Subcutaneous abdominal adipose tissue (tissue), 5 donors: ENCODE data around the gene ANKRD33B.
"Not testable (repeated sequence)": the region's sequence is repeated elsewhere in the genome, so short reads cannot be mapped to it uniquely, and the experiment has no call there.

Source experiments
- H3K27ac ChIP-seq: one replicate; pipeline ENCODE4 v1.7.0; 2013; ENCODE audit warnings: low read depth, mild to moderate bottlenecking, inconsistent platforms, low read length, moderate library complexity
- H3K27me3 ChIP-seq, 5 donors: one replicate each; pipeline ENCODE4 v1.7.0; 2013; ENCODE audit warnings: low read length in 5 of 5, inconsistent platforms in 1 of 5; ENCODE audit not compliant: control insufficient read depth in 5 of 5, insufficient read depth in 4 of 5
- H3K36me3 ChIP-seq, 5 donors: one replicate each; pipeline ENCODE4 v1.7.0; 2013; ENCODE audit warnings: low read length in 5 of 5; ENCODE audit not compliant: control insufficient read depth in 5 of 5, insufficient read depth in 5 of 5
- H3K4me1 ChIP-seq, 5 donors: one replicate each; pipeline ENCODE4 v1.7.0; 2013; ENCODE audit warnings: low read length in 5 of 5, mild to moderate bottlenecking in 3 of 5, moderate library complexity in 1 of 5; ENCODE audit not compliant: control insufficient read depth in 5 of 5, insufficient read depth in 5 of 5
- H3K4me3 ChIP-seq, 5 donors: one replicate each; pipeline ENCODE4 v1.7.0; 2013; ENCODE audit warnings: low read length in 5 of 5, low read depth in 1 of 5
- H3K9ac ChIP-seq, 5 donors: one replicate each; pipeline ENCODE4 v1.7.0; 2013; ENCODE audit warnings: low read length in 5 of 5, mild to moderate bottlenecking in 4 of 5, moderate library complexity in 3 of 5
- H3K9me3 ChIP-seq, 5 donors: one replicate each; pipeline ENCODE4 v1.7.0; 2013; ENCODE audit warnings: low read length in 5 of 5; ENCODE audit not compliant: control insufficient read depth in 5 of 5
- donor health status: healthy.
- donor health status: healthy.
- donor health status: healthy.
- donor health status: healthy.
- donor health status: healthy.

ANKRD33B gene

GRCh38 chr5:10660135-10660534 is 96.3 kb downstream of the ANKRD33B start:
- Histone ChIP-seq H3K9me3 (no peaks in the 10 kb centered on the region), H3K4me3 (no peak overlapping the region), H3K4me1 (peaks cover 0 to 6% (median 4%) of the 10 kb centered on the region in 5 donors), H3K27me3 (peaks cover 0 to 9% (median 0%) of the 10 kb centered on the region in 5 donors), H3K36me3 (peaks cover 0 to 12% (median 0%) of the 10 kb centered on the region in 5 donors), H3K9ac (no peak overlapping the region), H3K27ac (no peak overlapping the region)

- no peaks in the 10 kb centered on the region for H3K9me3 ChIP-seq
These were observed 97.0 kb downstream of the ANKRD33B start for GRCh38 chr5:10660720-10661387.

GRCh38 chr5:10661401-10661800 is 97.5 kb downstream of the ANKRD33B start:
- Histone ChIP-seq H3K9ac (no peak overlapping the region), H3K27me3 (peaks cover 0 to 9% (median 0%) of the 10 kb centered on the region in 5 donors), H3K27ac (no peak overlapping the region), H3K4me1 (peaks cover 0 to 6% (median 4%) of the 10 kb centered on the region in 5 donors), H3K9me3 (no peaks in the 10 kb centered on the region), H3K36me3 (no peaks in the 10 kb centered on the region), H3K4me3 (no peak overlapping the region)

More at GRCh38 chr5:10660720-10661387, 97.0 kb downstream of the ANKRD33B start:
- peaks cover 0 to 9% (median 0%) of the 10 kb centered on the region in 5 donors for H3K27me3 ChIP-seq
- H3K4me3 ChIP-seq, result no peak overlapping the region
- no peak overlapping the region for H3K9ac ChIP-seq
- peaks cover 0 to 5% (median 0%) of the 10 kb centered on the region in 5 donors for H3K36me3 ChIP-seq
- H3K27ac ChIP-seq, result no peak overlapping the region
- H3K4me1 ChIP-seq, result peaks cover 0 to 6% (median 4%) of the 10 kb centered on the region in 5 donors

GRCh38 chr5:10662083-10662482 is 98.2 kb downstream of the ANKRD33B start:
- Histone ChIP-seq H3K4me1 (peaks cover 0 to 6% (median 4%) of the 10 kb centered on the region in 5 donors), H3K27ac (no peak overlapping the region), H3K9me3 (no peaks in the 10 kb centered on the region), H3K4me3 (no peak overlapping the region), H3K36me3 (no peaks in the 10 kb centered on the region), H3K9ac (no peak overlapping the region), H3K27me3 (peaks cover 0 to 9% (median 0%) of the 10 kb centered on the region in 5 donors)

- Histone ChIP-seq H3K9ac (no peak overlapping the region), H3K27me3 (peaks cover 0 to 9% (median 0%) of the 10 kb centered on the region in 5 donors), H3K27ac (no peak overlapping the region), H3K36me3 (no peaks in the 10 kb centered on the region), H3K9me3 (no peaks in the 10 kb centered on the region), H3K4me1 (peaks cover 0 to 6% (median 4%) of the 10 kb centered on the region in 5 donors), H3K4me3 (no peak overlapping the region)
These were observed 99.0 kb downstream of the ANKRD33B start for GRCh38 chr5:10662661-10663488.

- peaks cover 0 to 3% (median 0%) of the 10 kb centered on the region in 5 donors for H3K9me3 ChIP-seq
- peaks cover 0 to 9% (median 0%) of the 10 kb centered on the region in 5 donors for H3K27me3 ChIP-seq
- no peak overlapping the region for H3K4me3 ChIP-seq
- no peak overlapping the region for H3K9ac ChIP-seq
- no peak overlapping the region for H3K27ac ChIP-seq
- H3K36me3 ChIP-seq, result no peaks in the 10 kb centered on the region
- peaks cover 0 to 6% (median 4%) of the 10 kb centered on the region in 5 donors for H3K4me1 ChIP-seq
These were observed 99.8 kb downstream of the ANKRD33B start for GRCh38 chr5:10663489-10664179.

- H3K27me3 ChIP-seq, H3K9ac ChIP-seq, H3K36me3 ChIP-seq, H3K27ac ChIP-seq, H3K4me3 ChIP-seq, H3K4me1 ChIP-seq, H3K9me3 ChIP-seq: not testable (repeated sequence)
These were observed 100.4 kb downstream of the ANKRD33B start for GRCh38 chr5:10664180-10664769.

GRCh38 chr5:10665799-10666198 is 101.9 kb downstream of the ANKRD33B start:
- H3K27ac ChIP-seq, result no peak overlapping the region

GRCh38 chr5:10666531-10667299 is 102.8 kb downstream of the ANKRD33B start:
- no peaks in the 10 kb centered on the region for H3K36me3 ChIP-seq
- peaks cover 0 to 6% (median 0%) of the 10 kb centered on the region in 5 donors for H3K27me3 ChIP-seq
- peaks cover 0 to 8% (median 0%) of the 10 kb centered on the region in 5 donors for H3K9me3 ChIP-seq
- no peak overlapping the region for H3K27ac ChIP-seq
- peaks cover 0 to 6% (median 4%) of the 10 kb centered on the region in 5 donors for H3K4me1 ChIP-seq
- no peak overlapping the region for H3K4me3 ChIP-seq
- H3K9ac ChIP-seq, result no peak overlapping the region

More at GRCh38 chr5:10665799-10666198, 101.9 kb downstream of the ANKRD33B start:
- H3K9ac ChIP-seq, result no peak overlapping the region
- no peak overlapping the region for H3K4me3 ChIP-seq
- H3K27me3 ChIP-seq, result peaks cover 0 to 12% (median 0%) of the 10 kb centered on the region in 5 donors
- H3K4me1 ChIP-seq, result peaks cover 0 to 6% (median 4%) of the 10 kb centered on the region in 5 donors
- no peaks in the 10 kb centered on the region for H3K36me3 ChIP-seq
- H3K9me3 ChIP-seq, result peaks cover 0 to 8% (median 0%) of the 10 kb centered on the region in 5 donors
